Cortex of kidney (tissue), 1 donor: Measurements from ENCODE around the gene RRAS.
A peak's percentile ranks its signal among the peaks of the same experiment; 100 is the strongest.

ENCODE experiments used
- DNase-seq: peaks from one replicate; lab custom pipeline; 2025; lab: John Stamatoyannopoulos, UW

The RRAS gene

GRCh38 chr19:49640113-49640898, at the start of gene RRAS:
Gene RRAS (minus strand): TSS chr19:49640143. CDS start chr19:49640098, 45 bp downstream.
- peak; percentile 93 for DNase-seq

GRCh38 chr19:49689133-49690078, 49.5 kb upstream of the RRAS start, which contains the start of gene ADM5:
Gene ADM5 (plus strand): TSS chr19:49689594. CDS start chr19:49689838, 244 bp downstream.
- DNase-seq: no peak

DNA sequence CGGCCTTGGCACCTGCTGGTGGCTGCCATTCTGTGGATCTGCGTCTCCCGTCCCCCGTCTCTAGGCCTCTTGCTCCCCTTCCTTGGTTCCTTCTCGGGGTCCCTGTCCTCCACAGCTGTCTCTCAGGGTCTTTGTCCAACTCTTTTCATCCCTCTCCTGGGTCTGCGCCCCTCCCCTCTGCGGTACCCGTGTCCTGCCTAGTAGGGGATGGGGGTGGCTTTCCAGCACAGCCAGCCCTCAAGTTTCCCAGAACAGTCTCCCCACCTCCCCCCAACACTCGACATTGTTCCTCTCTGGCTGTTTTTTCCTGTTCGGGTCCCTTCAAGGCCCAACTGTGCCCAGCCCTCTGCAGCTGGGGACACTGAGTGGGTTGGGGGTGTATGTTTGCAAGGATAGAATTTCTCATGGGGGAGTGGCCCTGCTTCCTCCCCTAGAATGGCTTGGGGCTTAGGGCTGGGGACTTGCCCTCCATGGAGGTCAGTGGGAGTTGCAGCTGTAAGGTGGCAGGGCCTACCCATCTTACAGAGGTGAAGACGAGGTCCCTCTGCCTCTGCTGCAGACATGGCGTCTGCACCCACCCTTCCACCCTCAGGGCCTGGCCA, 48.7 kb upstream of the RRAS start:
- DNase-seq: no peak

DNA sequence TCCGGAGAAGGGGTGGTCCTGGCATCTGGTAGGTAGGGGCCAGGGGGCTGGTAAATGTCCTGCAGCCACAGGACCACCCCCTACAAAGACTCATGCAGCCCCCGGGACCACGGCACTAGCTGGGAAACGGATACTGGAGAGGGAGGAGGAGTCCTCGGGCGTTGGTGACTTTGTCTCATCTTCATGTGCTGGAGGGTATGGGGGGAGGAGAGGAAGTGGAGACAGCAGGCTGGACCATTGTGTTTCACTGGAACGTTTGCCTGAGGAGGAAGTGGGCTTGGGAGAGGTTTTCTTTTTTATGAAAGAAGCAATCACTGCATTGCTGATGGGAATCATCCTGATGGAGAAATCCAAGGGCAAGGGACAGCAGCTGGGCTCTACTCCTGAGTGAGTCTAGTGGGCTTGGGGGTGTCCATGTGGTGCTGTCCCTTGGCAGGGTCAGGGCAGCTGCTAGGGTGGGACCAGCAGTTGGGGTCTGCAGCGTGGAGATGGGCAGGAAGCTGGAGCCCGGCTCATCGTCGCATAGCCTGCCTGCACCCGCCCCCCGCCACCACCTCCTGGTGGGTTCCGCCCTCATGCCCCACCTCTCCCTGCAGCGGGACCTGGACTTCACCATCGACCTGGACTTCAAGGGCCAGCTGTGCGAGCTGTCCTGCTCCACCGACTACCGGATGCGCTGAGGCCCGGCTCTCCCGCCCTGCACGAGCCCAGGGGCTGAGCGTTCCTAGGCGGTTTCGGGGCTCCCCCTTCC, 47.8 kb upstream of the RRAS start:
- DNase-seq: no peak

DNA sequence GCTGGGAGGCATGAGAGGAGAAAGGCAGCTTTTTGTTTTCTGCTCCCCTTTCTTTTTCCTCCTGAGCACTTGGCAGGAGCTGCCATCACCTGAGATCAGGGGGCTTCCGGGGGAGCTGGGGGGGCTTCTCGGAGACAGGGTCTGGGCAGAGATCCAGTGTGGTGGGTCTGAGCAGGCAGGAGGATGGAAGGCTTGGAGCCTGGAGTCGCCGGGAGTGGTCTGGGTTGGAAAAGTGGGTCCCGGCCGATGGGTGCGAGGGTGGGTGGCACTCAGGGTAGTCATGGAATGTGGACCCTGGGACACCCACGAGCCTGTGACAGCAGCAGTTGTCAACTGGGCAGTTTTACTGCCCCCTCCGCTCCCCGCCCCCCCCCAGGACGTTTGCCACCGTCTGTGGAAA, 47.2 kb upstream of the RRAS start:
- no peak for DNase-seq

- DNase-seq: no peak
These were observed 46.7 kb upstream of the RRAS start for GRCh38 chr19:49686503-49687088.

DNA sequence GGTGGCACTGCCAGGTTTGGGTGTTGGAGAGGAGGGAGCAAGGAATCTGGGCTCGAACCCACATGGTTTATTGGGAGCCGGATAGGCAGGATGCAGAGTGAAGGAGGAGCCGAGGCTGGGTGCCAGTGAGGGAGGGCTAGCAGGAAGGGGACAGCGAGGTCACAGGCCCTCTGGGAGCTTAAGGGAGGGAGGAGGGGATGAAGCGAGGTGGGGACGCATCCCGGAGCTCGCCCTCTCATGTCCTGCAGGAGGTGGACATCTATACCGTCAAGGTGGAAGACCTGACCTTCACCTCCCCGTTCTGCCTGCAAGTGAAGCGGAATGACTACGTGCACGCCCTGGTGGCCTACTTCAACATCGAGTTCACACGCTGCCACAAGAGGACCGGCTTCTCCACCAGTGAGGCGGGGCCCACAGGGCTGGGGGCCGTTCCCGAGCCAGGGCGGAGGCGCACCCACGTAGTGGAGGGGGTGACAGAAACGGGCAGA, 45.9 kb upstream of the RRAS start:
- DNase-seq: no peak

DNA sequence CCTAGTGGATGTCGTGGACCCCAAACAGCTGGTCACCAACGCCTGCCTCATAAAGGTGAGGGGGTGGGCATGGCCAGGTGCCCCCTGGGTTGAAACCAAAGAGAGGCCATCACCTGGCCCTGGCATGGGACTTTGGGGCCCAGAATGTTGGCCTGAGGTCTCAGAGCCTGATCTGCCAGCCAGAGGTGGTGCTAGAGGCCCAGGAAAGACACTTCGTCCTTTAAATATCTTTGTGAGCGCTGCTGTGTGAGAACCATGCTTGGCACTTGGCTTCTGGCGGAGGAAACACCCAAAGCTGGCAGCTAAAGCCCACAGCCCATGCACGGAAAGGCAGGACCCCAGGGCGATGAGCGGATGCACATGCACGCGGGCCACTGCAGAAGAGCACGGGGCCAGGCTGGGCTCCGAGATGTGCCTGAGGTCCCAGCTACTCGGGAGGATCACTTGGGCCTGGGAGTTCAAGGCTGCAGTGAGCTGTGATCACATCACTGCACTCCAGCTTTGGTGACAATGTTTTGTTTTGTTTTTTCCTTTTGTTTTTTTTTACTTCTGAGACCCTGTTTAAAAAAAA, 45.1 kb upstream of the RRAS start:
- DNase-seq: no peak

DNA sequence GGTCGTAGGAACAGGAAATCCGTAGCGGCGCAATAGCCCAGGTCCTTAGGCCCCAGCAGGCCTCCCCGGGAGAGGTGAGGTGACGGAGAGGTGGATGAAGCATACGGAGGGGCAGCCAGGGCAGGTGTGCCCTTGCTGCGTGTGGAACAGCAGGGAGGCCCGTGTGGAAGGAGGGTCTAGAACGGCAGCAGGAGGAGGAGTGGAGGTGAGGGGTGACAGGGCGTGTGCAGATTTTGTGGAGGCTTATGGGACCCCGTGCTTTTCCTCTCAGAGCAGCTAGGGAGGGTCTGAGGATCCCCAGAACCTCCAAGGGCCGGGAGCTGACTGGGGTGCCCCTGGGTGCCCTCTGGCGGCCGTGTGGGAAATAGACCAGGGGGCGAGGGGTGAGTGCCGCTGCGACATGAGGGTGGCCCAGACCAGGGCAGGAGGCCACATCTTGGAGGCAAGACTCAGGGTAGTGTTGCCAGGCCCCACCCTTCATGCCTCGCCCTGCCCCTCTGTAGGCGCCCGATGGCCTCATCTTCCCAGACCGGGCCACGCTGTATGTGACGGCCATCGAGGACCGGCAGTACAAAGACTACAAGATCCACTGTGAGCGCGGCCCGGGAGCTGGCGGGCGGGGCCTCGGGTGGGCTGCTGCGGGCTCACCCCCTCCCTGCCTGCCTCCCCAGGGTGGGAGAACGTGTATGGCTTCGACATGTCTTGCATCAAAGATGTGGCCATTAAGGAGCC, 44.5 kb upstream of the RRAS start:
- no peak for DNase-seq

- no peak for DNase-seq
These were observed 43.9 kb upstream of the RRAS start for GRCh38 chr19:49683814-49684250.

GRCh38 chr19:49682274-49682673, 42.3 kb upstream of the RRAS start:
- DNase-seq: no peak

- no peak for DNase-seq
These were observed 41.9 kb upstream of the RRAS start for GRCh38 chr19:49681830-49682229.

GRCh38 chr19:49680421-49681351, 40.7 kb upstream of the RRAS start:
- DNase-seq: no peak

DNA sequence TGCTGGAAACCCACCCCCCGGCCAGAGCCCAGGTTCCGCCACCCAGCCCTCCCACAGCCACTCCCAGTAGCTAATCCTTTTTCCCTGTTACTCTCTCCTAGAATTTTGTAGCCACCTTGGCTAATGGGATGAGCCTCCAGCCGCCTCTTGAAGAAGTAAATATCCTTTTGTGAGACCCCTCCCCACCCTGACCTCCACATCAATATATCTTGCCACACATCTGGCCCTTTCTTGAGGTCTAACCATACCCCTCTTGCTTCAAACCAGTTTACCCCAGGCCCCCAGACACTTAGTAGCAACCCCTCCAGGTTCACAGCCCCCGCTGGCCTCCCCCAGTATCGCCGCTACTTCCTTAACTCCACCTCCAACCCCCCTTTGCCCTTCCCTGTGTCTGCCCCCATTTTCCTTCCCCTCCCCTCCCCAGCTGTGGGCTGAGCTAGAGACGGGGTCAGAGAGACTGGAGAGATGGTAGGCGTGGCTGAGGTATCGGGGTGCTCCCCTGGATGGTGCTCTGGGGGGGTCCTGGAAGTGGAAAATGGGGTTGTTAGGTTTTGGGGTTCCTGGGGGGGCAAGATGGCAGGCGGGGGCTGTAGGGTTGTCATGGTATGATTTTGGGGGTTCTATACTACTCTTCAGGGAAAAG, 39.9 kb upstream of the RRAS start:
- no peak for DNase-seq

DNA sequence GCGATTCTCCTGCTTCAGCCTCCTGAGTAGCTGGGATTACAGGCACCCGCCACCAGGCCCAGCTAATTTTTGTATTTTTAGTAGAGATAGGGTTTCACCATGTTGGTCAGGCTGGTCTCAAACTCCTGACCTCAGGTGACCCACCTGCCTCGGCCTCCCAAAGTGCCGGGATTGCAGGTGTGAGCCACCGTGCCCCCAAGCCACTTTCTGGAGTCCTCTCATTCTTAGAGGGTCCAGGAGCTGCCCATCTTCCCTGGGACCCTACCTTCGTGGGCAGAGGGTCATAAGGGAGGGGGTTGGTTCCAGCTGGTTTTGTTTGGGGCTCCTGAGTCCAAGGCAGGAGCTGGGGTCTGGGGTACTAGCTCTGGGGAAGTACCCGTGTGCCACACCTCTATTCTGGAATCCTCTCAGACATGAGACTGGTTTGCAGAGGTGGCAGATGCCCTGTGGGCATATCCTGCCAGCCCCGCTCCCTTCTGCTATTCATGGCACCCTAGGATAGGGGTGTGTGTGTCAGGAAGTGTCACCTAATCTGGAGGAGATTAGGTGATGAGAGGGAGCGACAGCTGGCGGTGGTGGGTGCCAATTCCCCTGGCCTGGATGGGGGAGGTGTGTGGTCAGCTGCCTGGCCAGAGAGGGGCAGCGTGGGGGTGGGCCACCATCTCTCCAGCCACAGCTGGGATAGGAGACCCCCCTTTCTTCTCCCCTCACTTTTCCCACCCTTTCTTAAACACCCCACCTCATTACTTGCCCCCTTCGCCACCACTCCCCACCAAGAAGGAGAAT, 39.2 kb upstream of the RRAS start:
- DNase-seq: no peak

DNA sequence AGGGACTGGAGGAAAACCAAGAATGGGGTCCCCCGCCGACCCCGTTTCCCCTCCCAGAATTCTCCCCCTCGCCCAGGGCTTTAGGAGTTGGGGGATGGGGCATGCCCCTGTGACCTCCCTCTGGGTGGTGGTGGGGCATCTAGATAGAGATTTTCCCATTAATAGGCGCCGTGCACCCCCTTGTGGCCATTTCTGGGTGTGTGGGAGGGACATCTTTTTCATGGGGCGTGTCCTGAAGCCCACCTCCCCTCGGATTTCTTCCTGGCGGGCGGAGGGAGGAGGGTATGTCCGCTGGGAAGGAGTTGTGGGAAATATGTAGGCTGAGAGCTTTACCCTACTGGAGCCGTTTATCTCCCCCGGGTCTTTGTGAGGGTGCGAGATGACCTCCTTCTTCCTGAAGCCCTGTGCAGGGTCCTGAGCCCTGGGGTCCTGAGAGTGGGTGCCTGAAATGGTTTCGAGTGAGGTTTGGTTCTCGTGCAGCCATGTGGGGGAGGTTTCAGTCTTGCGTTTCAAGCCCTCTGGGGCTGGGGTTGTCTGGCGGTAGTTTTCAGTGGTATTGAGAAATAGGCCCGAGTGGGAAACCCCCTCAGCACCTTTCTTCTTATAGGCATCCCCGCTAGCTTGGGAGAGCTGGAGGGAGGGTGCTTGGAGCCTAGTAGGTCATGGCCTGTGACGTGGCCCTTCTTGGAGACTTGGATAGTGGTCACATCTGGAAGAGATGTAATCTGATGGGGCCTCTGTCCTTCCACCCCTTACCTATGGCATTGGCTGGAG, 38.1 kb upstream of the RRAS start:
- no peak for DNase-seq
